NCI-H1105 treated with DMSO at 0.1 percent for 48 hours (cell line): Measurements from ENCODE around the gene WDR11.
A peak's percentile ranks its signal among the peaks of the same experiment; 100 is the strongest.

Source experiments
- DNase-seq: peaks from one replicate; lab custom pipeline; 2025; lab: John Stamatoyannopoulos, UW

WDR11 gene, protein sequence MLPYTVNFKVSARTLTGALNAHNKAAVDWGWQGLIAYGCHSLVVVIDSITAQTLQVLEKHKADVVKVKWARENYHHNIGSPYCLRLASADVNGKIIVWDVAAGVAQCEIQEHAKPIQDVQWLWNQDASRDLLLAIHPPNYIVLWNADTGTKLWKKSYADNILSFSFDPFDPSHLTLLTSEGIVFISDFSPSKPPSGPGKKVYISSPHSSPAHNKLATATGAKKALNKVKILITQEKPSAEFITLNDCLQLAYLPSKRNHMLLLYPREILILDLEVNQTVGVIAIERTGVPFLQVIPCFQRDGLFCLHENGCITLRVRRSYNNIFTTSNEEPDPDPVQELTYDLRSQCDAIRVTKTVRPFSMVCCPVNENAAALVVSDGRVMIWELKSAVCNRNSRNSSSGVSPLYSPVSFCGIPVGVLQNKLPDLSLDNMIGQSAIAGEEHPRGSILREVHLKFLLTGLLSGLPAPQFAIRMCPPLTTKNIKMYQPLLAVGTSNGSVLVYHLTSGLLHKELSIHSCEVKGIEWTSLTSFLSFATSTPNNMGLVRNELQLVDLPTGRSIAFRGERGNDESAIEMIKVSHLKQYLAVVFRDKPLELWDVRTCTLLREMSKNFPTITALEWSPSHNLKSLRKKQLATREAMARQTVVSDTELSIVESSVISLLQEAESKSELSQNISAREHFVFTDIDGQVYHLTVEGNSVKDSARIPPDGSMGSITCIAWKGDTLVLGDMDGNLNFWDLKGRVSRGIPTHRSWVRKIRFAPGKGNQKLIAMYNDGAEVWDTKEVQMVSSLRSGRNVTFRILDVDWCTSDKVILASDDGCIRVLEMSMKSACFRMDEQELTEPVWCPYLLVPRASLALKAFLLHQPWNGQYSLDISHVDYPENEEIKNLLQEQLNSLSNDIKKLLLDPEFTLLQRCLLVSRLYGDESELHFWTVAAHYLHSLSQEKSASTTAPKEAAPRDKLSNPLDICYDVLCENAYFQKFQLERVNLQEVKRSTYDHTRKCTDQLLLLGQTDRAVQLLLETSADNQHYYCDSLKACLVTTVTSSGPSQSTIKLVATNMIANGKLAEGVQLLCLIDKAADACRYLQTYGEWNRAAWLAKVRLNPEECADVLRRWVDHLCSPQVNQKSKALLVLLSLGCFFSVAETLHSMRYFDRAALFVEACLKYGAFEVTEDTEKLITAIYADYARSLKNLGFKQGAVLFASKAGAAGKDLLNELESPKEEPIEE

DNA sequence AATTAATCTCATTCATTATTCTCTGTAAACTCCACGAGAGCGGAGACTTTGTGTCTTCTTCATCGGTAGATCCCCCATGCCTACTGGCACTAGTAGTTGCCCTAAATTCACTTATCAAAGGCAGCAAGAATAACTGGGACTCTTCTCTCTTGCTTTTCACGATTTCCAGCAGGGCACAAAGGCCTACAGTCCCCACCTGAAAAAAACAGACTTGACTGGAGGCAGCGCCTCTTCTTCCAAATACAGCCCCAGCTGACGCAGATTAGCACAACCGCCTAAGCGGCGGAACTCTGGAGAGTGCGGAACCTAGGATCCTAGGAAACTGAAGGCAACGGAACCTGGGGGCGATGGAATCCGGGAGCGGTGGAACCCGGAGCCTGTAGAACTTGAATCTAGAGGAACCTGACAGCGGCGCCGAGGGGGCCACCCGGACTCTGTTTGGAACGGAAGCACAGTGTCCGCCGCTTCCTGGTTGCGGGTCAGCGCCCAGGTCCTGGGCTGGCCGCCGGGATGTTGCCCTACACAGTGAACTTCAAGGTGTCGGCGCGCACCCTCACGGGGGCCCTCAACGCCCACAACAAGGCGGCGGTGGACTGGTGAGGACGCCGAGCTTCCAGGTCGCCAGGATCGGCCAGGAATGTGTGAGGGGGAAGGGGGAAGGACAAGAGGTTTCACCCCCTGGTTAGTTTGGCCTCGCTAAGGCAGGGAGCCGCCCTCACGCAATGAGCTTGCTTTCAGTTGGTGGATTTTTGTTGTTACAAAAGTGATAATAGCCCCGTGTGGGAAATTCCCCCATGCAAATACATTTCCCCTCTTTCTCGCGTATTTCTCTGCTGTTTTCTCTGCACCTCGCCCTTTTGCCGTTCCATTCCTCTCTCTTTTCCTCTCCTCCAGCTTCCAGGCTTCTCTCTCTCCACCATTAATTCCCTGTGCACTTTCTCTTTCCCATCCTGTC, at the start of gene WDR11:
TSS of gene WDR11 (plus strand) at position 452 of the 955 bp plus-strand sequence. CDS start at position 511, 59 bp downstream.
- DNase-seq = peak; percentile 73

DNA sequence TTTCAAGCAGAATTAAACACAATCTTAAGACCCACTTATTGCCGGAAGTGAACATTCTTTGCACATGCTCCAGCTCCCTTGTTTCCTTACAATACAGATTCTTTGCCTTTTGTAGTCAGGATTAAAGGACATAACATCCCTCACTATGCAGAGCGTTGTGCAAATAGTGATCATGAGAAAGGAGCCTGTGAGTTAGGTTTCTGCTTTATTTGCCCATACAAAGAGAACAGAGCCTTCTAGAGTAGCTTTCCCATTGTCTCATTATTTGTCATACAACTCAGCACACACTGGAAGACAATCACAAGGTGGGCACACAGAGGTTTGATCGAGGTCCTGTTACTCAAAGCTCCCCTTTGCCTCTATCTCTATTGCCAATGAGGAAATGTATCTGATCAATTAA, 48.2 kb upstream of the WDR11 start:
- no peak for DNase-seq

DNA sequence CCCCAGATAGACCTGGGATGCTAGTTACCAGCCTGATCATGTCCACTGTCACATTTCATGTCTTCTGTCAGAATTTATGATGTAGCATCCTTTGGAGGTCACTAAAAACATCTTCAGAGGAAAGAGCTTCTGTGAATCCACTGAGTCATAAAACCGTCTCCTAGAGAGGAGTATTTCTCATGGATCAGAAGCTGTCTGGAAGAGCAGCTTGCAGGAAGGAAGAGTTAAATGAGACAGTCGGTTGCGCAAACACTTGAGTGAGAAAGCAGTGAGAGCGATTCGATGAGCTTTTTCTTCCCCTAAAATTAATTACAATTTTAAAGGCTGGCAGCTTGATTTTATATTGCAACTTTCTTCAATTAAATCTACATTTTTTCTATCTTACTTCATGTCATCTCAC, 47.2 kb upstream of the WDR11 start:
- DNase-seq = no peak

DNA sequence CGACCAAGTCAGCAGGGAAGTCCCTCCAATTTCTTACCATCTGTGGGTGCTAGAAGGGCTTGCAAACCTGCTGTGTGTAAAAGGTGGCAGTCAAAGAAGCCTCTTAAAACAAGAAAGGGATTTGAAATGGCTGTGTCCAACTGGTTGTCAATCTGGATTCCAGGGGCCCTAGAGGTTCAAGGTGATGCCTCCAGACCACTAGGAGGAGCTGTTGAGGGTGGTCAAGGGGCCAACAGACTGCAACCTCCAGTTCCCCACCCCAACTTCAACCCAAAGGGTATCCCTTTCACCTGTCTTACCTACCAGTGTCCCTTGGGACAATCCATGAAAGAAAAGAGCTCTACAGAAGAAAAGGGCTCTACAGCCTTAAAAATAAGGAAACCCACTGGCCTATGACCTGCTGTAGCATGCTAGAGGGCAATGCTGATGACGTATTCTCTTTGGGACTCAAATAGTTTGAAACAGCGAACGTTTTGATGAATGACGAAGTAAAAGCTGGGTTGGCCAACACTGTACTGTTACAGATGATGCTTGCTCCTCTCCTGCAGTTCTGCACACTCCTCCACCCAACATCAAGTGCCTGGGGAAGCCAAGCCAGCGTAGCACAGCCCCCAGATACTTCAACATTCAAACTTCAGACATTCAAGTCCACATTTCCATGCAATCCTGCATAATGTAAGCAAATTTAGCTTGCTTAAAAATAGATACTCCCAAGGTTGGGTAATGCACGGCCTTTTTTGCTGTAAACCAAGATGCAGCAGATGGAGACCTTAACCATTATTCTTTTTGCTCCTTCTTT, 45.9 kb upstream of the WDR11 start:
- no peak for DNase-seq

DNA sequence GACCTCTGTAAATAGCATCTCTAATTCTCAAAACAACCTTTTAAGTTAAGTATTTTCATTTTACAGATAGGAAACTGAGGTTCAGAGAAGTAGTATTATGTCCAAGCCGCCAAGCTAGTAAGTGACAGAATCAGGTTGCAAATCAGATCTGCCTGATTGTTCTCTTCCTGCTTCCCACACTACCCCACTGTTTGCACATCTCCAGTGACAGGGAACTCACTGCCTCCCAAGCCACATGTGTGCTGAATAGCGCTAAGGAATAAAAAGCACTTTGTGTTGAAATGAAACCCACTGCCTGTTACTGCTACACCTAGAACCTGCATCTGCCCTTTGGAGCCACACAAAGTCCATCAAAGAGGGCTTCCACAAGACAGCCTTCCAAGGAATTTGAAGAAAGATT, 45.1 kb upstream of the WDR11 start:
- DNase-seq = no peak

DNA sequence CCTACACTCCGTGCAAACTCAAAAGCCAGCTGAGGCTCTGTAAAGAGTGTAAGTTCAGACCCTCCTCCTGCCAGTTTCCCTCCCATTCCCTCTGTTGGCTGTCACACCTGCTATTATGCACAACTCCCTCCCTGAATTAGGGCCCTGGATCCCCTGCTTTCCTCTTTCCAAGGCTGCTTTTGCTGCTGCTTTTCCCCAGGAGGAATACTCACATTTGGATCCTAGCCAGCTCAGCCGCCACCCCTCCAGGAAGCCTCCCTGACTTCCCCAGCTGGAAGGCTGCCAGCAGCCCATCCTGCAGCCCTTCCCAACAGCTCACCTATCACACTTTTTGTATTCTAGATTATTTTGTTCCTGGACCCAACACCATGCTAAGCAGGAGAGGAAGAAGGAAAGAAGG, 40.9 kb upstream of the WDR11 start:
- peak; percentile 61 for DNase-seq

DNA sequence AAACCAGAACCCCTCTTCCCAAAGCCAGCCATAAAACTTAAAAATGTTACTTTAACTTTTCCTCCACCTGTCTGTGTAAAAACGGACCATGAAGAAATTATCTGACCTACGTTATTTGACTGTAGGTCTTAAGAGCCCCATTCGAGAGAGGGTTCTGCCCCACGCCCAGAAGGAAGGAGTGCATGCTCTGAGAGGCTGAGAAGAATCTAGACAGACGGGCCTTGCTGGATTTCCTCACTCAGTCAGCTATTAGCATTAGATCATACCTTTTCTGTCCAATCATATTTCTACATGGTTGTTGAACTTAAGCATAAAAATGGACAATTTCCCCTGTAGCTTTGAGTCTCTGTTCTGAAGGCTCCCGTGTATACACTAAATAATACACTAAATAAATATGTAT, 38.1 kb upstream of the WDR11 start:
- no peak for DNase-seq

DNA sequence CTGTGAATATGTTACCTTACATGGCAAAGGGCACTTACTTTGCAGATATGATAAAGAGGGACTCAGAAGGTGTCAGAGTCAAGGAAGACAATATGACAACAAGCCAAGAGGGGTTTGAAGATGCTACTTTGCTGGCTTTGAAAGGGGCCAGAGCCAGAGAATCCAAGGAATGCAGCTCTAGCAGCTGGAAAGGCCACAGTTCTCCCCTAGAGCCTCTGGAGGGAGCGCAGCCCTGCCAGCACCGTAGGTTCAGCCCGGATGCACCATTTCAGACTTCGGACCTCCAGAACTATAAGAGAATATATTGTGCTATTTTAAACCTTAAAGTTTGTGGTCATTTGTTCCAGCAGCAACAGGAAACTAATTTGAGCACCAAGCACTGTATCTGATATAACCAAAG, 32.9 kb upstream of the WDR11 start:
- DNase-seq = no peak

DNA sequence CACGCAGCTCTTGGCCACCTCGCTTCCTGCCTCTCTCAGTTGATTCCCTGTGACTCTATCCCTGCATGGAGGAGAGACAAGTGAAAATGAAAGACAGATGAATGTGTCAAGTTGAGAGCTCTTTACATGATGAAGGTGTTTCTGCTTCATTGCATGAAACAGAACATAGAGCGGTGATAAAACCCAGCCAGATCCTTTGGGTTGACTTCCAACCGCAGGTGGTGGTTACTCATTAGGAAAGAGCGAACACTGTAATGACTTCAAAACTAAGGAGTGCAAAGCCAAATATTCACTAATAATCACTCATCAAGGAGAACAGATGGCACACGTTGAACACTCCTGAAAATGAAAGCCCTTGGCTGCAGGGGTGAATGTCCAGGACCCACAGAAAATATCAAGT, 31.8 kb upstream of the WDR11 start:
- no peak for DNase-seq

DNA sequence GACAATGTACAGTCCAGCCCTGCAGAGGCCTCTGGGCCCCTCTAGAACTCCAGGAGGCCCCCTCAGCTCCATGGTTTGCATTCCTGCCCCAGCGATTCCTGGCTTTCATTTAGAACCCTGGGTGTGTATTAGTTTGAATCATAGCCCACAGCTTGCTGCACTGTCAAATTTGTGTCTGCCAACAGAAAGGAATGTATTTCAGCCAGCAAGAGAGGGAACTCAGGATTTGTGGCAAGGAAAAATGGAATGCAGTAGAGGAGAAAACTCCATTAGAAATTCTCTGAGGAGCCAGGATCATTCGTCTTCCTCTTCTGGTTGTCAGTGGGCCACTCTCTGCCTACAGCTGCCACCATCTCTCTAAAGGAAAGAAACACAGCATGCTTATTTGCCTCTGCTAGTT, 27.9 kb upstream of the WDR11 start:
- no peak for DNase-seq

DNA sequence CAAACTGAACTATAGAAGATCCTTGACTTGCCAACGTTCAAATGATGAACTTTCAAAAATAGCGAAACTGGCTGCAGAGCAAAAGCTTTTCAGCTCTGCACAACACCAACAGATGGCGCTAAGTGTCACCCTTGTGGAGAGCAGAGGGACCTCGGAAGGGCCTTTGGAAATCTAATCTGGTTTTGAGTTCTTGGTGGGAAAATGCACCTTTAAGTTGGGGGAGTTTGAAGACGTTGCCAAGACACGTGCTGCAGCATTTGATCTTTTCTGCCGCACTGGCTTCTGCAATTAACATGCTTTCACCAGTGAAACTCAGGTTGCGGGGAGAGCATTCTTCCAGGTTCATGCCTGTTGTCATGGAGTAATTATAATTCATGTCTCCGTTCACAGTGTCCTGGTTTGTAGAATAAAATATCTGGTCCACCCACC, 26.3 kb upstream of the WDR11 start:
- no peak for DNase-seq

DNA sequence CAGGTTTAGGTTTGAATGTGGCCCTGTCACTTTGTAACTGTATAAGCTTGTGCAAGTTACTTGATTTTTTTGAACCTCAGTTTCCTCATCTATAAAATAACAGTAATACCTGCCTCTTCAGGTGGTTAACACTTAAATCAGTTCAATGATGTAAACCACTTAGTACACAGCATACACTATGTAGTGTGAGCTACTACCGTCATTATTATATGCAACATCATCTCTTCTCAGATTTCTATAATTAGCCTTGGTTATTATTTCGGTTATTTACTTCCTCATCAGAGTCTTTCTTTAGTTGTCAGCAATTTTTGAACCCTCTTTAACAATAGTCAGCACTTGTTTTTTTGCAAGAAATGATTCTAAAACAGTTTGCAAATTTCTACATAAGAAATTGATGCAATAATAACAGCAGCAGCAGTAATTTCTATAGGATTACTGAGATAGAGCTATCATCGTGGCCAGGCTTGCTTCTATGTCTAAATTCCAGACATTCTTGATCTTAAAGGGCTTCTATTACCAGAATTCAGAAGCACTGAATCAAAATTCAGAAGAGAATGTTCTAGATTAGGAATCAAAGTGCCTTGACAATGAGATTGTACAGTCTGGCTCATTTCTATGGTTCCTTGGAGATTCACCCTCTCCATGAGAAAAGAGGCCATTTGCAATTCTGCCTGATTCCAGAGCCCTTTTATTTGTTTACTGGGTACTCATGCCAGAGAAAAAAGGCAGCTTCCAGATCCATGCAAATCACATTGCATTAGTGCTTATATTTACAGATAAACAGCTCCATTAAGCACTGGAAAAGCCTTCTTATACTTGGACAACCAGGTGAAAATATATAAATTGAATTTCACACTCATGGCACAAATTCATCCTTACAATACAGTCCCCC, 25.0 kb upstream of the WDR11 start:
- DNase-seq = no peak

DNA sequence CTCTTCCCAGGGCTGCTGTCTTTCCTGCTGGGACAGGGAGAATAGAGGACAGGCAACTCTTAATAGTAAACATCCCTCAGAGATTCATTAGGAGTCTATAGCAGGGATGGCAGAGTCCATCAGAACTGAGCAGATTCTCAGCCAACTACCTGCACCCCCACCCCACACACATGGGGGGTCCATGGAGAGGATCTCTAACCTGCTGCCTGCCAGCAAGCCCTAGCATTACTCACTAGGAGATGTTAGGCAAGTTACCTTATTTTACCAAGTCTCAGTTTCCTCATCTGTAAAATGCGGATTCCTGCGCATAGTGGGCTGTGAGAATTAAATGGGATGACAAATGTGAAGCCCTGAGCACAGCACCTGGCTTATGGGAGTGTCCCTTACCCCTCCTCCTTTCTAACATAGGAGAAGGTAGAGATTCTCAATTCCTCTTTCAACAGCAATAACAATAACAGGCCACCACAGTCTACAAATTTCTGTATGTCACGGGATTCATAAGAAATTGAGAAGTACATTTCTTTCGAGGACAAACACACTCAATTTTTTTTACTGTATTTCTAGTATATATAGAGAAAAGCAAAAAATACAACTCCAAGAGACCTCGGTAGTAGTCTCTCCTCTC, 23.8 kb upstream of the WDR11 start:
- DNase-seq = no peak

DNA sequence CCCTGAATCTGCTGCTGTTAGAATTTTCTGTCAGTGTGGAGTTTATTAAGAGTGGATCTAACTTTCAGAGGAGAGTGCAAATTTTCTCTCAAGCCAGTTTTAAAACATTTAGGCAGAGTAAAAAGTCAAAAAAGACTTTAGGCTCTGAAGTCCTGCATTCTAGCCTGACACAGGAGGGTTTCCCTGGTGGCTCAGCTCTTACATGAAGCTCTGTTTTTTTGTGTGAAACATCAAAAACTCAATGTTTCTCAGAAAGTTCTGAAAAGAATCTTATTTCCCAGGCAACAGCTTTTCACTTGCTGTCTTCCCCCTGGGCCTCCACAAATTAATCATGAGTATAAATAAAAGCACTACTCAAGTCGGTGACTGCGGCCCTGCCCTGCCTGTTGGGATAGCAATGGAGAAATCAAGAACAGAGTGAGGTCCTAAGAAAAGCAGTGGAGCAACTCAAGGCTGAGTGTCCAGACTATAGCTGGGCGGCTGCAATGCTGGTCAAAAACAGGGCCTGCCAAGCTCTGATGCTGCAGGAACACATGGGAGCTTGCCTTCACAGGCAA, 22.3 kb upstream of the WDR11 start:
- no peak for DNase-seq

DNA sequence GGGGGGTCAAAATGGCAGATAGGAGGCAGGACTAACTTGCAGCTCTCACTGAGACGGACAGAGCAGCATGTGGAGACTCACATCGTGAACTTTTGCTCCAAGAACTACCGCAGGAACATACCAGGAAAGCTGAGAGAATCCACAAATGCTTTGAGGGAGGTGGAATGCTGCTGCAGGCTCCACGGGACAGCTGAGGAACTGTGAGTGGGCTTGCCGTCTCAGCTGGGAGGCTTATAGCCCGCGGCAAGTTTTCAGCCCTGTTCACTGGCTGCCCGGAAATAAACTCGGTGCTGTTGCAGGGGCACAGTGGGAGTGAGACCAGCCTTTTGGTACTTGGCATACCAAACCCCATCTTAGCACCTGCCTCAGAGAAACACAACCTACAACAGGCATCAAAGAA, 19.1 kb upstream of the WDR11 start:
- no peak for DNase-seq

DNA sequence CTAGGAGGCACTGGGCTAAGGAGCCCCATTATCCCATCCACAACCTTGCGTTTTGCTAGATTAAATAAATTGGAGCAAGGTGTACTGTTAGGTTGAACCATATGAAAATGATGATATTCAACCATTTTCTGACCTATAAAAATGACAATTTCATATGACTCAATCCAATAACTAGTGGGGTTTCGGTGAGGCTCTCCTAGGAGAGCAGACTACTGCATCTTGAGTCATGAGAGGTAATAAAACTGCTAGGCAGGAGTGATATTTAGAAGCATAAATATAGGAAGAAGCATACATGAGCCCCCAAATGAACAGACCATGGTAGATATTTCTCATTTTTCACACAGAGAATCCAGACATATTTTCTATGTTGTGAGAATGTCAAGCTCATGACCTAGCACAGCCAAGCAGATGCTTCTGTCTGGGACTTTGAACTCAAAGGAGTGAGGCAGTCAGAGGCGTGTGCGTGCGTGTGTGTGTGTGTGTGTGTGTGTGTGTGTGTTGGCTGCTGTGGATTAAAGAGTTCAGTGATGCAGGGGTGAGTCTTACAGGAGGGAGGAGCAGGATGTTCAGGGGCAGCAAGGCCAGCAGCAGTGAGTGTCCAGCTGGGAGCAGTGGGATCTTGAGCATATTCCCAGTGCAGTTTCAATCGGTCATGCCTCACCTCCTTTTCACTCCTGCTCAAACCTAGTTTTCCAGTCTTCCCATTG, 17.8 kb upstream of the WDR11 start:
- DNase-seq = no peak

DNA sequence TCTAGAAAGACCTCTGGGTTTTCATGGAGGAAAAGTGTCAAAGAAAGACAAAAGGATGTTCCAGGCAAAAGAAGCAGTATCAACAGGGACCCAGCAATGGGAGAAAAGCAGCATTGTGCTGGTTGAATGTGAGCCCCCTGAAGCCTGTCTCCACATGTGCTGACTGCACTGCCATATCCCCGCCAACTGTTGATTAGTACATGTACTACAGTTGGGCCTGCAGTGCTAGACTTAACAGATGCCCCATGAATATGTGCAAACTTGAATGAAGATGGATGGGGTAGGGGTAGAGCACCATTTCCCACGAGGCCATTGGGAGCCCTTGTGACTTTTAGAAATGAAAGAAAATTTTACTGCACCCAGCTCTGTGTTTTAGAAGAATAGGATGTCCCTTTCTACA, 15.6 kb upstream of the WDR11 start:
- DNase-seq = no peak

DNA sequence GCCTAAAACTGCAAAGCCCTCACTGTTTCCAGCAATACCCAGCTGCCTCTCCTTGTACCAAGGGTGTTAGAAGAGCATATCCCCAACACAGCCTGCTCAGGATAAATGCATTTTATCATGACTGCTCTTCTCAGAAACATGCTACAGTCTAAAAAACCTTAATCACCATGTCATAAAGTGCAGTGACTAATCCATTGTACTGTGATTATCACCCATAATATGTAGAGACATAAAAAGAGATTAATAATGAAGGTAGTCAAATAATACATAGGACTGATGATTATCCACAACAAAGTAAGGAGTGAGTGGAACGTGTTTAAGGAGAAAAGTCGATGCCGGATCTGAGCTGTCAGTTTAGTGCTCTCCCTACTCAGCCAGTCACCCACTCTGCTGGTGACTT, 12.2 kb upstream of the WDR11 start:
- DNase-seq = no peak
